GM19240 (cell line): ENCODE results near the gene PIP5K1B.

Source experiments
- DNase-seq: peaks from one replicate; pipeline ENCODE4 v3.0.0; 2011; ENCODE audit warnings: low spot score; ENCODE audit not compliant: insufficient read length

PIP5K1B gene

DNA sequence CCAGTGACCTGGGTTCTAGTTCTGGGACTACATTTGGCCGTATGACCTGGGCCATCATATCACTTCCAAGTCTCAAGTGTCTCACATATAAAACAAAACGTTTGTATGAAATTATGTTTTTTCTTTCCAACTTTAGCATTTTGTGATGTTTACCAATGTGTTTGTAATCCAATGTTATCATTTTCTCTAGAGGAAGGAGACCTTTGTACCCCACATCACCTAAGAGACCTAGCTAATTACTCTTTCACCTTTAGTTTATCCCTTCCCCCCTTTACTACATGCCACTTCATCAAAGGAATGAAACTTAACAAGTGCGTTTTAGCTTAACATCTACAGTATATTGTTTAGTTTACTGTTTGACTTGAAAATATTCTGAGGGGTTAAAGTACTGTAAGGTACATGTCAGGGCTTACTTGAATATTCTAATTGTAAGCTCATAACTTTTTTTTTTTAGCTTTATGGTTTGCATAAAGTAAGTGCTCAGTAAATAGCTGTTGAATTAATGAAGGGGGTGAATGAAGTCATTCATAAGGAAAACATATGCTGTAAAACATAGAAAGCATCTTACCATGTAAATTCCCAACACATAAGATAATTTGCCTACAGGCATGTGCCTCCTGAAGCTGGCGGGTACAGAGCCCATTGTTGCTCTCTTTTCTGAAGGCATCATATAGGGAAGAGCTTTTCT, 2.9 kb downstream of the PIP5K1B start:
- DNase-seq = no peak

DNA sequence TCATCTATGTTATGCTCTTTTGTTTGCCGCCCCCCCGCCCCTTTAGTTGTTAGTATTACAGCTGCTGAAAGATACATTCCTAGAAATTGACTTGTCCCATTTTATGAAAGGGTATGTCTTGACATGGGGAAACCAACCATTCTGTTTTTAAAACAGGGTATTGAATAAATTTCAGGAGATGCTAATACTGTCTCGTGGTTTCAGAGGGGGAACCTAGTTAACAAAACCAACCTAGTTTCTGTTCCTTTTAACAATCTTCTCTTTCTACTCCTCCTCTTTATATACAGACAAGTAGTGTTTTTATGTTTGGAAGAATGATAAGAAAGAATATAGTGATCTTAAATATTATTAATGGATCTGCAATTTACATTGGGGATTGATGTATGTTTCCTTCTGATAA, 3.5 kb downstream of the PIP5K1B start:
- DNase-seq = no peak

DNA sequence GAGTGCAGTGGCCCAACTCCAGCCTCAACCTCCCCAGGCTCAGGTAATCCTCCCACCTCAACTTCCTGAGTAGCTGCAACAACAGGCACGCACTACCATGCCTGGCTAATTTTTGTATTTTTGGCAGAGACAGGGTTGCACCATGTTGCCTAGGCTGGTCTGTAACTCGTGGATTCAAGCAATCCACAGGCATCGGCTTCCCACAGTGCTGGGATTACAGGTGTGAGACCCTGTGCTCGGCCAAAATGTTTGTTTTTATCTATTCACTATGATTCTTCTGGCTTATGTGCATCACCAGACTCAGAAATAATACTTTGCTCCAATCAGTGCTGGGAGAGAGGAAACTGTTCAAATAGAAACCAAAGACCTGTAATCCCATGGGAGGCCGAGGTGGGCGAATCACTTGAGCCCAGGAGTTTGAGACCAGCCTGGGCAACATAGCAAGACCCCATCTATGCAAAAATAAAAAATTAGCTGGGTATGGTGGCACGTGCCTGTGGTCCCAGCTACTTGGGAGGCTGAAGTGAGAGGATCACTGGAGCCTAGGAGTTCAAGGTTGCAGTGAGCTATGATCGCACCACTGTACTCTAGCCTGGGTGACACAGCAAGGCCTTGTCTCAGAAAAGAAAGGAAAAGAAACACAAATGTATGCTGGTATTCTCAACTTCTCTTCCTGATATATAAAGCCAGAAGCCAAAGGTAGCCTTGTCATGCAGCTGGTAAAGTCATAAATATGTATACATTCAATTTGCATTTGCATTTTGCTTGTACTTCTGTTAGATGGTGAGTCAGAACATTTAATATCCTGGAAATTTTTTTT, 4.5 kb downstream of the PIP5K1B start:
- DNase-seq = no peak

DNA sequence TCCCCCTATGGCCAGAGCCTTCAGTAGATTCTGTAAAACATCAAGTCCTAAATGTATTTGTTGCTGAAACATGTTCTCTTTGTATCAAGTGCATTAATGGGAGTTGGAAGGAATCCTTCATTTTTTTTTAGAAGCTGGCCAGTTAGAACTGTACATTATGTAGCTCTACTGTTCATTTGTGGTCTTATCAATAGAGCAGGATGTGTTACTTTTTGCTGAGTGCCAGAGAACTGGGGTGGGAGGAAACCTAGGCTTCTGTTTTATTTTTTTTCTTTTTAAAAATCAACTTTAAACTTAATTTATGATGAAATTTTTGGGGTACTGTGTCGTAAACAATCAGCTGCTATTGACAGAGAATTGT, 5.1 kb downstream of the PIP5K1B start:
- DNase-seq = no peak

DNA sequence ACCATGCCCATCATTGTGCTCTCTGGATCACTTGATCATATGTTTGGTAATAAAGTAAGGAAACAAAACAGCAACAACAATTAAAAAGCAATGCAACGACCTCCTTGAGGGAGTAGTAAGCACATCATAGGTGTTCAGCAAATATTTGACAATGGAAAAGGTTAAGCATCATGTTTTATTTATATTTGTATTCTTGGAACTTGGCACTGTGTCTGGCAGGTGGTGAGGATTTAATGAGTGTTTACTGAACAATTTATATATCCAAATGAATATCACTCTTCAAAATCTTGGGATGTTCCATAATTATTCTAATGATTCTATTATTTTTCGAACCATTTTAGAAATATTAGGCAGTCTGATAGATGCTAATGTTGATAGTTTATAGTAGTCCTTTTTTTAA, 6.2 kb downstream of the PIP5K1B start:
- DNase-seq = no peak

DNA sequence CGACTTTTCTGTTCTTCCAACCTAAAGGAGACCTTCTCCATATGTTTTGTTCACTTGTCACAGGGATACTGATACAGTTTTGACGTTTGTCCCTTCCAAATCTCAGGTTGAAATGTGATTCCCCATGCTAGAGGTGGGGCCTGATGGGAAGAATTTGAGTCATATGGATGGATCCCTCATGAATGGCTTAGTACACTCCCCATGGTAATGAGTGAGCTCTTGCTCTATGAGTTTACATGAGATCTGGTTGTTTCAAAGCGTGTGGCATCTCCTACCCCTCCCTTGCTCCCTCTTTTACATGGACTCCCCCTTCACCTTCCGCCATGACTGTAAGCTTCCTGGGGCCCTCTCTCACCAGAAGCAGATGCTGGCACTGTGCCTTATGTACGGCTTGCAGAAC, 6.9 kb downstream of the PIP5K1B start:
- no peak for DNase-seq

DNA sequence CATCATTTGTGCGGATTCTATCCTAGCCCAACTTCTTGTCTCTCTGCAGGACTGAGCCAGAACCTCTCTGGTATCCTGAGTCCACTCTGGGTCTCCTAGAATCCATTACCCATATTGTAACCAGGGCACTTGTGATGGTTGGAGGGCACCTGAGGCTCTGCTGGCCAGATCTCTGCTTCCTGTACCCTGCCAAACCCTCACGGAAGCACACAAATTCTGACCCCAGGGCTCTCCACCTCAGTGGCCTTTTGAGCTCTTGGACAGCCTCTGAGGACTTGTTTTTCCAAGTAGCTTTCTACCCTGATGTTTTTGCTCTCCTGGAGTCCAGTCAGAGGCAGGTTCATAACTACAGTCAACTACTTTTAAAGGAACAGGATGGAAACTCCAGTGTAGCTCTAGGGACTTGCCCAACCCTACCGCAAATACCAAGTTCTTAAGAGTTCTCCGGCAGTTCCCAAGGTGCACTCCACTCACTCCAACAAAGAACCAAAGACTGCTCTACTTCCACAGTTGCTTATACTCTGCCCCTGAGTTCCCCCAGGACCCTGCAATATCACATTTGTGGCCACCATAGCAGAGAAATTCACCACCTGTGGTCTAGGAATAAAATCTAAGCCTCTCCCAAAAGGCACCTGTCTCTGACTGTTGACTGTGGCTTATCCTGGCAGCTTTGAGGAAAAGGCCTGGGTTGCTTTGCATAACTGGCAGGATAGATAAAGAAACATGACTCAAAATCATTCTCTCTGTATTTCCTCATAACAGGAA, 9.6 kb downstream of the PIP5K1B start:
- DNase-seq = no peak

DNA sequence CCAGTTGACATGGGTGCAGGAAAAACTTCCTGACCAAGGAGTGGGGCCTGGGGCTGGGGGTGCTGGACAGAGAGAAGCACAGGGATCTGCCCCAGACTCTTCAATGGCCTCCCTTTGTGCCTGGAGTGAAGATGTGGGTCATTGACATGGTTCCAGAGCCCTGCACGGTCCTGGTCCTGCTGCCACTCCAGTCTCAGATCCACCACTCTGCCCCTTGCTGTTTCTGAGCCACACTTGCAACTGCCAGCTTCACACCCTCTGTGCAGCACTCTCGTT, 10.1 kb downstream of the PIP5K1B start:
- DNase-seq = no peak

DNA sequence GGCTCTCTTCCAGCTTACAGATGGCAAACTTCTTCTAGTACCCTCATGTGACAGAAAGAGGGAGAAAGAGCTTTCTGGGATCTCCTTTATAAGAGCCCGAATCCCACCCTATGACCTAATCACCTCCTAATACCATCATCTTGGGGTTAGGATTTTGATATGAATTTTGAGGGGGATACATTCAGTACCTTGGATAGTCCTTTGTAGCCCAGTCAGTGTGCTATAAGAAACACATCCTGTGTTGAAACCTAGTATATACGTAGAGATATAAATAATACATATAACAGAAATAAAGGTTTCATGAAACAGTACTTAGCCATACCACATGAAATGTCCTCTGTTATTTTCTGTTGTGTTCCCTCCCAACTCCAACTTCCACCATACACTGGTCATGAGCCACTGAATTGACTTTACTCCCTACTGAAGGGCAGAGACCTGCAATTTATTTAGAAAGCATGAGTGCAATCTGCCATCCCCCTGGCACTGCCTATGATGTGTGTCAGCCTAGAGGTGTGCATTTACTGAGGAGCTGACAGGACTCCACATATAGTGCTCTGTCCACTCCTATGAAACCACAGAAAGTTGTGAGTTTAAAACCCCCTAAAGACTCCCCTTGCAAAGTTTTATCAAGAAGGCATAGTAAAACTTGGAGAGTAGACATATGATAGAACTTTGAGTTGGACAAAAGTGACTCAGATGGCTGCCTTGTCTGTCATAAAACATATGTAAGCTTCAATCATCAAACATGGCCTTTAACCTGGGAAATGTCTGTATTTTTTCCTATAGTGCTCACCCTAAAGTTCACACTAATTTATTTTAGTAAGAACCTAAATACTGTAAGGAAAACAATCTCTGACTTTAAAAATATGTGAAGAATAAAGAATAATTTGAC, 12.8 kb downstream of the PIP5K1B start:
- DNase-seq = no peak

DNA sequence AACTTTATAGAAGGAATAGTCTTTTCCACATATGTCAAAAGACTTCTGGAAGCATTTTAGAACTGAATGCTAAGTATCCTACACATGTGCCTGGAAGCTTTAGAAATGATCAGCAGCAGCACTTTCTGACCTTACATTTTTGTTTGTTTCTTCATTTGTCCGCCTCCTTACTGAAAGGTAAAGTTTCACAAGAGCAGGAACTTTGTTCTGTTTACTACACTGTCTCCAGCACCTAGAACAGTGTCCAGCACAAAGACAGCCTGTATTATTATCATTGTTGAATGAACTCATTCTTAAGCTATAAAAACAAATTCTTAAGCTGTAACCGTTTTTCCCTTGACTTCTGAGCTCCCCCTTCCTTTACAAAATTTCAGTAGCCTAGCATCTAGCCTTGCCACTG, 14.8 kb downstream of the PIP5K1B start:
- no peak for DNase-seq

DNA sequence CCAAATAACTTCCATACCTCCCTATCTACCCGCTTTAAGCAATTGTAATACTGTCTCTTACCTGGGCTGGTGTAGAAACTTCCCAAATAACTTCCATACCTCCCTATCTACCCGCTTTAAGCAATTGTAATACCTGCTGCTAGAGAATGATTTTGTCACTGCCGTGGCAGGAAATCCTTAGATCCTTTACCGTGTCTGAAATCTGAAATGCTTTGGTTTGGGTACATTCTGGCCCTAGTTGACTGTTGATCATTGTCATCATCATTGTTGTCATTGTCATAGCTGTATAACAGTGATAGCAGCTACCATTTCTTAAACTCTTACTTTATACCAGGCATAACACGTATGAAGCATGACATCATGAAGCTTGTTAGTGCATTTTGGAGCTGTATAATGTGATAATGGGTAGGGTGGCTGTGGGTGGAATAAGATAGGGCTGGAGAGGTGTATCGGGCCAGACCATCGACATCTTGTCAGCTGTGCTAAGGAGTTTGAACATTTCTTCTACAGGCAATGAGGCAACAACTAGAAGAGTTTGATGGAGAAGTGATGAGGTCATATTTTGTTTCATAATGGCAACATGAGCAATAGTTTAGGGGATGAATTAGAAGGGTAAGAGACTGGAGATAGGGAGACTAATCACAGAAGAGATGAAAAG, 15.7 kb downstream of the PIP5K1B start:
- no peak for DNase-seq

DNA sequence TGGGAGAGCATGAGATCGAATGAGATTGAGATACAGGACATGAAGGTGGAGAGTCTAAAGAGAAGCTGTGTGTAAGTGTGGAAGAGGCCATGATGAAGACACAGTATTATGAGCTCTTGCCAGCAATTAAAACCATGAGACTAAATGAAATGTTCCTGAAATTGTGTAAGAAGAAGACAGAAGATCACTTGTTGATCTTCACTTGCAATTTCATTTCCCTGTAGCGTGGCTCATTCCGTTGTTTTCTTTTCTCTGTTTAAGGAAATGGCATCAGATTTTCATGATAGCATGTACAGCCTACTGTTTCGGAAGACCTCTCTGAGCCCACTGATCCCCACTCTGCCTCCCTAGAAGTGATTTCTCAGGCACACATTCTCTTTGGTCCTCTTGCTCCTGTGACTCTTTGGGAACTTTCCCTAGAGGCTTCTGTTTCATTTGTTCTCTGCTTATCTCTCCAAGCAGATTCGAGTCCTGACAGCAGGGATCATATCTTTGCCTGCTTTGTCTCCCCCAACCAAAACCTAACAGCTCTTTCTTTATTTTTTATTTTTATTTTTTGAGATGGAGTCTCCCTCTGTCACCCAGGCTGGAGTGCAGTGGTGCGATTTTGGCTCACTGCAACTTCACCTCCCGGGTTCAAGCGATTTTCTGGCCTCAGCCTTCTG, 16.8 kb downstream of the PIP5K1B start:
- DNase-seq = no peak

DNA sequence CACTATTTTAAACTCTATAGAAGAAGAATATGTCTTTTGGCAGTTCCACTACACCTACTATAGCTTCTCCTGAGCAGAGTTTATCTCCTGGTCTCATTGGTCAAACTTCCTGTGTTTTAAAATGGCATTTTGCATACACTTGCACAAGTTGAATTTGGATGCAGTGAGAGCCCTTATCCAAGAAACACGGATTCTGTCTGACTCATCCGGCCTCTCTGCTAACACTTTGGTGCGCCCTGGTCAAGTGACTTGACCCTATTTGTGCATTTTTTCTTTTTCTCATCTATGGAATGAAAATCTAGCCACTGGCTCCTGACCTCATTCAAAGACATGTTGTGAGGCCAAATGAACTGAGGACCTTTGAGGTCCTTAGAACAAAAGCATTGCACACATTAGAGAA, 20.0 kb downstream of the PIP5K1B start:
- no peak for DNase-seq

DNA sequence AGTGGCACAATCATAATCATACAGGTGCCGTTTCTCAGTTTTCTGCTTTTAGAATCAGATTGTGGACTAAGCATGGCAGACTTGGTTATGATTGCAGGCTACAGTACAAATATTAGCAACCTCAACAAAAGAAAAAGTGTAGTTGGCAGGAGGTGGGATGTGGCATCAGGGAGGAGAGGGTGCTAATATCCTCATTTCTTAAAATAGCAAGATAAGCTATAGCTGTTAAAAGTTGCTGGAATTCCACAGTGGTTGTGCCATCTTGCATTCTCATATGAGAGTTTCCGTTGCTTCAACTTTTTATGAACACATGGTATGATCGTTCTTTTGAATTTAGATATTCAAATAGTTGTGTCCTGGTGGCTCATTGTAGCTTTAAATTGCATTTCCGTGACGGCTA, 21.4 kb downstream of the PIP5K1B start:
- no peak for DNase-seq

DNA sequence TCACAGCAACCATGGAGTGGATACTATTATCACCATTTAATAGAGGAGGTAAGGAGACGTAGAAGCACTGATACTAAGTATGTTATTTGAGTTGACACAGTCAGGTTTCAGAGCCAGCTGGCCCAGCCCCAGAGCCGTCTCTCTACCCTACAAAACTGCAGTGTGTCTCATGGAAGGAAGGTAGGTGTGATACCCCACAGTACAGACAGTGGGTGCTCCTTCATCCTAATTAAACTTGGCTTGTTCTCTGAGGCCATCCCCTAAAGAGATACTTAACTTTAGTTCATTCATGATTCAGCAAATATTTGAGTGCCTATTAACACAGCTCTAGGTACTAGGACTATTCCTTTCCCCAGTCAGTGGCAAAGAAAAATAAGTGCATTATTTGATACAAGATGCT, 22.6 kb downstream of the PIP5K1B start:
- no peak for DNase-seq

DNA sequence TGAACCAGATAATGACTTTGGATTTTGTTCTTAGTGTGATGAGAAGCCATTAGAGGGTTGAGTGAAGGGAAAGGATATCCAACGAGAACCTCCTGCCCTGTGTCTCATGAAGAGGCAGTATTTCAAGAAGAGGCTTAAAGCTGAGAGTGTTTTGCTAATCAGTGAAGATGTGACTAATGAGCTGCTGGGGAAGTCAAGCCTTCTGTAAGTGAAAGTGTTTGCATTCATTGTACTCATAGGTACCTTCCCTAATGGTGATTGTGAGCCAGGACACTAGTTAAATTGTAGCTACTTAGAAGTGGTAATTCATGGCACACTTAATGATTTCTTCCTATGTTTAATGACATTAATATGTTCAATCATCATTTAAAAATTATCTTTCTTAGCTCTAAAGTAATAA, 23.7 kb downstream of the PIP5K1B start:
- DNase-seq = no peak

DNA sequence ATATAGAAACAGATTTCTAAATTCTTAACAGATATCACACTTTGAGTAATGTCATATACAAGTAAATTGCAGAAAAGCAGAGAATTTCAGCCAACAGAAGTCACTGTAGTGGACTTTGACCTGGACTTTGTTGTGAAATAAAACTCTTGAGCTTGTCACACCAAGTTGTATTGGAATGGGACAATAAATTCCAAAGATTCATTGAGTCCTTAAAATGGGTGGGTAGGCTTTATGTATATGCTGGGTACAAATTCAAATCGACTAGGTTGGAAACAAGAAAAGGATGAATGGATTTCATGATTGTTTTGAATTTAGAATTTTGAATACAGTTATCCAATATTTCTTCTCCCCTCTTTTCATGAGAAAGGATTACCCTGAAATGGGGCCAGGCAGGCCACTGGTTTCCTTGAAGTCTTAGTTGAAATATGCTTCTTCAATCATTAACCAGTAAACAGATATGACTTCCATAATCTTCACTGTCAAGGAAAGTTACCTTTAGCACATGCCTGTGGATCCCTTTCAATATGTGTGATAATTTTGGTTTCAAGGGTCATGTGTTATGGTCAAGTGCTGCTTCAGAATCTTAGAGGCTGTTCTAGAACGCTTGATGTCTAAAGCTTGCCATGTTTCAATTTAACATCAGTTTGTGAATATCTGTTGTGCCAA, 25.7 kb downstream of the PIP5K1B start:
- no peak for DNase-seq

DNA sequence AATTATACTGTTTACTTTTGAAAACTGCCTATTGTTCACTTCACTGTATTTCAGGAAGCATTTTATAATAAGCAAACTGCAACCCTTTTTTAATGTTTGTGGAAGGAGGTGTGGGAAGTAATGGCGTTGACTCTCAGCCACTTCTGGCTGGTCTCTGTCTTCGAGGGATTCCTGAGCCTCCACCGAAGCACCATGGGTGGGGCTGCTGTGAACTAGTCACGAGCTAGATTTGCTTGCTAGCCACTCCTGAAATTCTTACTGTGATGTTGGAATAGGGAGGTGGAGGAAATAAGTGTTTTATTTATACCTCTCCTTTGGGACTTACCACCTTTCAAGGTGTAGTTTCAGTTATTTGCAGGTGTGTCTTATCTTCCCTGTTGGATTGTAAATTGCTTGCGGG, 26.8 kb downstream of the PIP5K1B start:
- no peak for DNase-seq

DNA sequence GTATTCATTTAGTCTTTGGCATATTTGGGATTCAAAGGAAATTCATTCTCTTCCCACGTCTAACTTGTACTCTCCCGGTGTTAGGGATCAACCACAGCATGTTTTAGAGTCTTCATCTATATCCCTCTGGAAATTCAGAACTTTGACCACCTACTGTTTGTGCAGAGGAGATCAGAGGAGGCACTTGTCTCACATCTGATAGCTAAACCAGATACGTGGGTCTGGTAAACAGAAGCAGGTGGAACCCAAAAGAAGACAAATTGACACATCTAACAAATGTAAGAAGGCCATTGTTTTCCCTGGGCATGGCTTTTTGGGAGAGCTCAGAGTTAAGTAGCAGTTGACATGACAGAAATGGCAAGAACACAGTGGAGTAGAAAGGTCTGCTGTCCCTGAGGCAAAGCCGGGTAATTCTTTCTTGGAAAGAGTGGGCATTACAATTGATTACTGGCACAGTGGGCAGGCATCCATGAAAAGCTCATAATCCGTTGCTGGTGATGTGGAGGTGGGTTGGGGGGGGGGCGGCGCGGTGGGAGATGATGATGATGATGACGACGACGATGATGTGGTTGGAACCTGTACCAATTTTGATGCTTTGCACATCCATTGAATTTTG, 27.5 kb downstream of the PIP5K1B start:
- no peak for DNase-seq

DNA sequence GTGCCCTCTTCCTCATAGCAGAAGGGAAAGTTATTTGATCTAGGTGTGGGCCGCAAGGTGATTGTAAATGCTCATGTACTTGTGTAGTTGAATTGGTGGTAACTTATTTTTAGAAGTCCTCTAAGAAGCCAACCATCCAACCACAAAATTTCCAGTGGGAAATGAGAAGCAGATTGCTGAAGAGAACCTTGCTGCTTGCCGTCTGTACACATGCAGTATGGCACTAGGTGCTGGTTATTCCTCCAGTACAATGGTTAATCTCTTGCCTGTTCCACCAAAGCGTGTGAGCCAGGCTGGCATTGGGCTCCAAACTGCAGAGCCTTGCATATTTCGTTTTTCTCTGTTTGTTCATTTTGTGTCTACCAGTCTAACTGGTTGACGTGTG, 28.0 kb downstream of the PIP5K1B start:
- no peak for DNase-seq
